ENCODE results near the gene SMCO4. TPM values are rescaled to one million over a fixed set of nuclear protein-coding genes. Genes with fewer than 3 reads are reported as not detected.
"Not testable (repeated sequence)": the region's sequence is repeated elsewhere in the genome, so short reads cannot be mapped to it uniquely, and the experiment has no call there.

Gene SMCO4
- total RNA-seq, 2 donors from 2014 or later: 6.6 to 8.9 TPM

DNA sequence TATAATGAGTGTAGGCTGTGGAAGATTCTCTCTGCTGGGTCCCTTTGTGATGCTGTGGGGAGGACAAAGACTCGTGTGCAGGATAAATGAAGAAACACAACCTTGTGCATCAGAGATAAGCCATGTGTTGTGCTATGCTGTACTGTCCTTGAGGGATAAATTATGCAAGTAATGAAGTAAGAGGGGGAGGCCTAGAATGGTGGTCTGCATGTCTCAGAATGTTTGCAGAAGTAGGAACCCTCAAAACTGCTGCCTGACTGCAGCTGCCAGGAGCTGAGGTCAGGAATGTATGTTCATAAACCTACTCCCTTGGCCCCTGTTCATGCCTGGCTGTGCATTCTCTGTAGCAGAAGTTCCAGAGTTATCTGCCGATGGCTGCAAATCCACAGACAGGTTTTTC lies 4.6 kb upstream of the SMCO4 start:
- Mint-ChIP-seq H3K27me3 (peaks cover 40% of the 10 kb centered on the region), H3K36me3 (ENCODE audit: low read depth) (peaks cover 2% of the 10 kb centered on the region), H3K27ac (no peak overlapping the region), H3K4me3 (no peak overlapping the region), H3K4me1 (peaks cover 8% of the 10 kb centered on the region)
- DNase-seq (no peak), ATAC-seq (no peak)
- H3K9me3 ChIP-seq (ENCODE audit: control insufficient read depth, low read length, poor library complexity, severe bottlenecking): no peaks in the 10 kb centered on the region

DNA sequence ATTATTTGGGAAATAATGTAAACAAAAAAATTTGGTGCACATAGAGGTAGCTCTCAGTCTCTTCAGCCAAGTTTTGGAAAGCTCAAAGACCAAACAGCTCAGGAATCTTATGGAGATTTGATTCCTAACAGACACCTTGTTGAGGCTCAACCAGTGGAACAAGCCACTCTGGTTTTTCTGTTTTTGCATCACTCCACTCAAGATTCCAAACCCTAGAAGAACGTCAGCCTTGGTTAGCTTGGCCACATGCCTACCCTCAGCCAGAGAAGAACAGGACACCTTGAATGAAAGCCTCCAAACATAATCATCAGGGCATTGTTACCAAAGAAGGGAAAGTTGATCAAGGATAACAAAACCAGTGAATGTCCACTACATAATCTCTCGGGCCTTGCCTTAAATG lies 3.8 kb upstream of the SMCO4 start:
- Mint-ChIP-seq H3K36me3 (ENCODE audit: low read depth) (peaks cover 2% of the 10 kb centered on the region), H3K4me3 (no peak overlapping the region), H3K4me1 (peaks cover 12% of the 10 kb centered on the region), H3K27me3 (peaks cover 35% of the 10 kb centered on the region), H3K27ac (no peak overlapping the region)
- H3K9me3 ChIP-seq (ENCODE audit: control insufficient read depth, low read length, poor library complexity, severe bottlenecking): no peaks in the 10 kb centered on the region
- DNase-seq (no peak), ATAC-seq (no peak)

DNA sequence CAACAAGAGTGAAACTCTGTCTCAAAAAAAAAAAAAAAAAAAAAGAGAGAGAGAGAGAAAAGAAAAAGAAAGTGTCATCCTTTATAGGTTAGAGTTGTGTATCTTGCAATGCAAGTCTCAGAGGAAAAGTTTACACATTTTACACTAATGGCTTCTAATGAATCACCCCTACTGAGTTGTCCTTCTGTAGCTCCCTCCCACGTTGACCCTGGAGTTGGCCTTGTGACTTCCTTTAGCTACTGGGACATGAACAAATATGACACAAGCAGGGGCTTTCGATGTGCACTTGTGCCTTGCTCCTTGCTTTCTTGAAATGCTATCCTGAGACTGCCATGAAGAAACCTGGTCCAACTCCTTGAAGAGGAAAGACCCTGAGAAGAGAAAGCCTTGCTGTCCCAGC lies 2.4 kb upstream of the SMCO4 start:
- Mint-ChIP-seq H3K36me3 (ENCODE audit: low read depth) (peaks cover 2% of the 10 kb centered on the region), H3K4me3 (no peak overlapping the region), H3K27ac (no peak overlapping the region), H3K27me3 (peaks cover 27% of the 10 kb centered on the region), H3K4me1 (peaks cover 16% of the 10 kb centered on the region)
- DNase-seq (no peak), ATAC-seq (no peak)
- no peaks in the 10 kb centered on the region for H3K9me3 ChIP-seq (ENCODE audit: control insufficient read depth, low read length, poor library complexity, severe bottlenecking)

DNA sequence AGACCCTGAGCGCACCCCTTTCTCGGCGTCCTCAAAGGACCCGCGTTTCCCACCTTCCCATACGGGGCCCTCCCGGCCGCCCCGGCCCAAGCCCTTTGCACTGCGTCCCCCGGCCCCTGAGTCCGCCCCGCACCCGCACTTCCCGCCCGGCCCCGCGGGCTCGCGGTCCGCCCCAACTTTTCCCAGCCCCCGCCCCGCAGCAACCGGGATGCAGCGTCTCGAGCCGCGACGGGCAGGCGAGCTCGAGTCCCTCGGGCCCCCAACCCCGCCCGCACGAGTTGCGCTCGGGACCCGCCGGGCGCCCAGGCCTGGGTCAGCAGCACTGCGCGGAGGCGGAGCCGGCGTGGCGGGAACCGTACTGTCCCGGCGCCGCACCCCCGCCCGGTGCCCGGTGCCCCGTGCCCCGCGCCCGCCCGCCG lies 371 bp downstream of the SMCO4 start:
- Mint-ChIP-seq H3K4me1 (peaks cover 21% of the 10 kb centered on the region), H3K4me3 (peak overlapping the region; percentile 92), H3K27me3 (peaks cover 13% of the 10 kb centered on the region), H3K27ac (peak overlapping the region; percentile 81), H3K36me3 (ENCODE audit: low read depth) (peaks cover 2% of the 10 kb centered on the region)
- ATAC-seq (peak; percentile 45), DNase-seq (no peak)
- no peaks in the 10 kb centered on the region for H3K9me3 ChIP-seq (ENCODE audit: control insufficient read depth, low read length, poor library complexity, severe bottlenecking)

DNA sequence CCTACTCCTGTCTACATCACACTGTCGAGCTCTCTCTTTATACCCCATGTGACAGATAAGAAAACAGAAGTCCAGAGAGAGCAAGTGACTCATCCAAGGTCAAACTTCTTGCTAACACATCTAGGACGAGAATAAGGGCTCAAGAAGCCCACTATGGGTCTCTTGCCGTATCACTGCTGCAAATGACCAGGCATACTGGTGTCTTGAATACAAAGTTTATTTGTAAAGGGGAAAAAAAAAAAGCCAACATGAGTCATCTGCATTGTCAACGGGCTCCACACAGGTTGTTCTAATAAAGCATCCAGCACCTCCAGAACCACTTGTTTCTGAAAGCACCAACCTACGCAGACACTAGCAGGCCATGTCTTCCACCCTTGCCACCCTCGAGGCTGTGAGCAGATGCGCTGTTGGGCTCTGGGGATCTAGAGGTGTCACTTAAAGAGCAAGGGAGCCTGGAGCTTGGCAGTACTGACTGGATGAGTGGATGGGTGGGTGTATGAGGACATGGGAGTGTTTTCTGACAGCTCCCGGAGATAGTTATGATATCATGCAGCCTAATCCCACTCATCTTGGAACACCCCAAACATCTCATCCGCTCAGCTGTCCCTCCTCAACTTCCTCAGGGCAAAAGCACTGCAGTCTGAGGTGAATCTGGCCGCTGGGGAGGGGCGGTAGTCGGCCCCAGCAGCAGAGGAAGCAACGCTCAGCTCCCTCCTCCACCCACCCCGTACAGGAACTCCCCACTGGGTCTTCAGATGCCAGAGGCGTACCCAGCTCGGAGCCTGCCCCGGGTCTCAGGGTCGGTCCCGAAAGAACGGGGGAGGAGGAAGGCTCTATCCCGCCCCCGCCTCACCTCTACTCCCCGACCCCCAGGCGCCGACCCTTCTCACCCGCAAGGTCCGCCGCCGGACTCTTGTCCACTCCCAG lies 1.0 kb downstream of the SMCO4 start:
- H3K4me3 Mint-ChIP-seq: peak overlapping the region; percentile 92
- peaks cover 25% of the 10 kb centered on the region for H3K4me1 Mint-ChIP-seq
- DNase-seq (peak; percentile 26 to 44 (median 26)), ATAC-seq (peak; percentile 78)
- peaks cover 7% of the 10 kb centered on the region for H3K27me3 Mint-ChIP-seq
- H3K36me3 Mint-ChIP-seq (ENCODE audit: low read depth): peaks cover 2% of the 10 kb centered on the region
- no peaks in the 10 kb centered on the region for H3K9me3 ChIP-seq (ENCODE audit: control insufficient read depth, low read length, poor library complexity, severe bottlenecking)
- H3K27ac Mint-ChIP-seq: peak overlapping the region; percentile 81

DNA sequence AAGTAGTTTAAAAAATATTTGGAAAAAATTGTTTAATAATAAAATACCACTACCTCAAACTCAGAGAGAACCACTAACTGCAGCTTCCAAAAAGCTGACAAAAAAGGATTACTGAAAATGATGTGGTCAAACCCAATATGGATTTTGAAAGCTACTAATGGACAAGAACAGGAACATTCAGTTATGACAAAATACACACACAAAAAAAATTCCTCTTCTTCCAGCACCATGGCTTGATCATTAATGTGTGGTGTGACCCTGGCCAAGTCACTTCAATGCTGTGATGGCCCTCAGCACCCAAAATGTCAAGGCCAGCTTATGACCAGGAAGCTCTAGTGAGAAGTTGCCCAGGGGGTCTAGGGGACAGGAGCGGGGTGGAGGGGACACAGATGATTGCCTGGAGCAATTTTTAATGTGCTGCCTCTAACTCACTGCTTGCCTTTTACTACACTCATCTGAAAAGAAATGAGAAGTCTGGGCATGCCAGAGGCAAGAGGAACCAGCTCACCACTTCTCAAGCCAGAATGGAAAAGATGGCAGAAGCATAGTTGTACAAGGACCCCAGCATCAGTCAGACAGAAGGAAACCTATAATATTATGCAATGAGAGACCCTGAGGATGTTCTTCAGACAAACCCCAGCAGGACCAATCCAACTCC lies 2.2 kb downstream of the SMCO4 start:
- ATAC-seq: no peak
- Mint-ChIP-seq H3K36me3 (ENCODE audit: low read depth) (peaks cover 2% of the 10 kb centered on the region), H3K4me3 (no peak overlapping the region), H3K27ac (no peak overlapping the region), H3K27me3 (no peaks in the 10 kb centered on the region), H3K4me1 (peaks cover 30% of the 10 kb centered on the region)
- no peak for DNase-seq
- H3K9me3 ChIP-seq (ENCODE audit: control insufficient read depth, low read length, poor library complexity, severe bottlenecking): no peaks in the 10 kb centered on the region

DNA sequence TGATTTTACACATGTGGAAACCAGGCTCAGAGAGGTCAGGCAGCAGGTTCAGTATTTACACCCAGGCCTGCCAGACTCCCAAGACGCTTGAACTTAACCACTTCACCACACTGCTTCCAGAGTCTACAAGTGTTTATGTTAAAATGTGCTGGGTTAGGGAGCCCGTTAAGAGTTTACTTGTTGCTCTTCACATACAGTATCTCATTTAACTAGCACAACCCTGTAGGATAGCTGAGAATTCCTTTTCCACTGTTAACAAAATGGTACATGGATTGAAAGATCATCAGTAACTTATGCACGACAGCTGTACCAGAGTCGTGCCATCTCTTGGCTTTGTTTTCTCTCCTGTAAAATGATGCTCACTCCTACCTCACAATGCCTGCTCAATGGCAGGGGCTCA lies 2.9 kb downstream of the SMCO4 start:
- no peak overlapping the region for H3K4me3 Mint-ChIP-seq

DNA sequence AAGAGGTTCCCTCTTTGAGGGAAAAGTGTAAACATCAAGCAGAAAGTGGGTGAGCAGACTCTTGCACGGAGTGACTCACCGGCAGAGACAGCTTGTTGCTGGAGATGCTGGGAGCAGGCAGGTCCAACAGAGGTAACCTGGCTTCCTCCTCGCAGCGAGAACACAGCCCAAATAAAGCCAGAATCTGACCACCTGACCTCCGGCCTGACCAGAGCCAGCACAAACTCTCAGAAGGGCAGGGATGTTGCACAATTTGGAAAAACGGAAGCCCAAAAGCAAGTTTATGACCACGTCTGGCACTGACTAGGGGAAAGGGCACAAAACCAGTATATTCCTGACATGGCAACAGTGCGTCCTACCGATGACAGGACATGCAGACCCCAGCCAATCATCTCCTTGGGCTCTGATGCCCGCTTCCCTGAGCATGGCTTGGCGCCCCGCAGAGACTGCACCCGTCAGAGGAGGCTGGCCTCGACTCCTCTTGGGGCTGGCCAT lies 5.4 kb downstream of the SMCO4 start:
- H3K4me1 Mint-ChIP-seq: peaks cover 47% of the 10 kb centered on the region
- ATAC-seq: no peak

More for the DNA sequence above, 2.9 kb downstream of the SMCO4 start:
- H3K9me3 ChIP-seq (ENCODE audit: control insufficient read depth, low read length, poor library complexity, severe bottlenecking): no peaks in the 10 kb centered on the region
- peaks cover 36% of the 10 kb centered on the region for H3K4me1 Mint-ChIP-seq
- no peak overlapping the region for H3K27ac Mint-ChIP-seq
- DNase-seq (no peak), ATAC-seq (no peak)
- peaks cover 2% of the 10 kb centered on the region for H3K36me3 Mint-ChIP-seq (ENCODE audit: low read depth)
- H3K27me3 Mint-ChIP-seq: no peaks in the 10 kb centered on the region

DNA sequence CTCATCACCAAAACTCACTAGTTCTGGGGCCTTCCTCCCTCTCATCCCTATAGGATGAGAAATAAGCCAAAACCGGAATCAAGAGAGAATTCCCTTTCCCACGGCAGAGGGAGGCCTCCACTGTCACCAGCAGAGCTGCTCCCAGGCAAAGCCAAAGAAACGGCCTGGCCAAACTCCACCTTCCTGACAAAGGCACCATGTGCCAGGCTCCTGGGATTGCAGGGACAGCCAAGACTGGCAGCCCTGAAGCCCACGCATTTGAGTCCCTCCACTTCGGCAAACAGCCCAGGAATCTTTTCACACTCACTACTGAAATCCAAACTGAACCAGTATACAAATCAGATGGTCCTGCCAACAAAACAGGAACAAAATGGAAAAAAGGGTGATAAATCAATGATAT lies 6.1 kb downstream of the SMCO4 start:
- DNase-seq (no peak), ATAC-seq (no peak)
- no peaks in the 10 kb centered on the region for H3K9me3 ChIP-seq (ENCODE audit: control insufficient read depth, low read length, poor library complexity, severe bottlenecking)
- H3K27ac Mint-ChIP-seq: peak overlapping the region; percentile 71
- H3K27me3 Mint-ChIP-seq: no peaks in the 10 kb centered on the region
- H3K4me3 Mint-ChIP-seq: no peak overlapping the region
- no peaks in the 10 kb centered on the region for H3K36me3 Mint-ChIP-seq (ENCODE audit: low read depth)
- peaks cover 50% of the 10 kb centered on the region for H3K4me1 Mint-ChIP-seq

More for the DNA sequence above, 5.4 kb downstream of the SMCO4 start:
- Mint-ChIP-seq H3K27ac (peak overlapping the region; percentile 71), H3K27me3 (no peaks in the 10 kb centered on the region), H3K36me3 (ENCODE audit: low read depth) (no peaks in the 10 kb centered on the region), H3K4me3 (peak overlapping the region; percentile 50)
- no peaks in the 10 kb centered on the region for H3K9me3 ChIP-seq (ENCODE audit: control insufficient read depth, low read length, poor library complexity, severe bottlenecking)
- no peak for DNase-seq

DNA sequence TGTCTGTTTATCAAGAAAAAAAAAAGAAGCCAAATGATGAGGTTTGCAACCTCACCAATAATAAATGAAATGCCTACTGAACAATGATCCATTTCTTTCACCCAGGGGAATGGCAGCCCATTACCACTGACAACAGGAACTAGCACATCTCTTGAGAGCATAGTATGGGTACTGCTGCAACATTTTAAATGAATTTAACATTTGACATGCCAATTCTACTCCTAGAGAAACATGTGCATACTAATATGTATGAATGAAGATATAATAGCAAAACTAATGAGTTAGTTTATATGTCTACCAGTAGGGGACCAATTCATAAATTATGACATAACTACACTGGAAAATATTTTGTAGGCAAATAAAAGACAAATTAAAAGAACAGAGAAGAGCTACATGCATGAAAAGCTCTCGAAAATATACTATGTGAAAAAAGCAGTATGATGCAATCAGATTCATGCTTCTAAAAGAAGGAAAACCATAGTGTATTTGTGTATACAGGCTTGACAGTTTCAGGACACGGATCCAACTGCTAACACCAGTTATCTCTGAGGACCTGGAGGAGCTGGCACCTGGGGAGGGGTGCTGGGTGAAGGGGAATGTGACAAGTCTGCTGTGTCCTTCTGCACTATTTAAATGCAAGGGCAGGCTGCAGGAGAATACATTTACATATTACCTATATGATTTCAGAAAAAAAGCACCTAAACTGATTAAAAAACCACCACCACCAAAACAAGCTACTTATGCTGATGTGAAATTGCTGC lies 6.9 kb downstream of the SMCO4 start:
- Mint-ChIP-seq H3K36me3 (ENCODE audit: low read depth) (no peaks in the 10 kb centered on the region), H3K4me3 (peak overlapping the region; percentile 33), H3K4me1 (peaks cover 50% of the 10 kb centered on the region), H3K27ac (peak overlapping the region; percentile 39), H3K27me3 (no peaks in the 10 kb centered on the region)
- no peak for ATAC-seq
- no peak for DNase-seq
- no peaks in the 10 kb centered on the region for H3K9me3 ChIP-seq (ENCODE audit: control insufficient read depth, low read length, poor library complexity, severe bottlenecking)

DNA sequence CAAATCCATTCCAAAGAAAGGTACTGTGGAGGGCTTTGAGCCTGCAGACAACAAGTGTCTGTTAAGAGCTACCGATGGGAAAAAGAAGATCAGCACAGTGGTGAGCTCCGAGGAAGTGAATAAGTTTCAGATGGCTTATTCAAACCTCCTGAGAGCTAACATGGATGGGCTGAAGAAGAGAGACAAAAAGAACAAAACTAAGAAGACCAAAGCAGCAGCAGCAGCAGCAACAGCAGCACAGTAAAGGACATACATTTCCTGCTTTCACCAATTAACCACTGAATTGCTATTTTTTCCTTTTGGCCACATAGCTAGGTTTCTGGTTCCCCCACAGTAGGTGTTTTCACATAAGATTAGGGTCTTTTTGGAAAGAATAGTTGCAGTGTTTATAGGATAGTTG lies 7.6 kb downstream of the SMCO4 start:
- not testable (repeated sequence) for H3K36me3 Mint-ChIP-seq (ENCODE audit: low read depth)

DNA sequence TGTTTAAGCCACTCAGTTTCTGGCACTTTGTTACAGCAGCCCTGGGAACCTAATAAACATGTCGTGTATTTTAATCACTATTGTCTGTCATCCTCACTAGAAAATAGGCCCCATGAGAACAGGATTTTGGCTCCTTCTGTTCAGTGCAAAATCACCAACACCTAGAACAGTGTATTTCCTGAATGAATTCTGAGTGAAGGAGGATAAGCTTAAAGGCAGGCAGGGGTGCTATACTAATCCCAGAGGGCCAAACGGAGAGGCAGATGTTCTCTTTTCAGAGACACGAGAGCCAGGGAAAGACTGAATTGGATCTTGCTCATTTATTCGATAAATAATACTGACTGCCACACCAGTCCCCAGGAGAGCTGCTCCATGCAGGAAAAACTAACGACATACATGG lies 10.4 kb downstream of the SMCO4 start:
- Mint-ChIP-seq H3K27me3 (no peaks in the 10 kb centered on the region), H3K4me3 (no peak overlapping the region), H3K4me1 (peaks cover 71% of the 10 kb centered on the region), H3K36me3 (ENCODE audit: low read depth) (no peaks in the 10 kb centered on the region), H3K27ac (peak overlapping the region; percentile 93)
- H3K9me3 ChIP-seq (ENCODE audit: control insufficient read depth, low read length, poor library complexity, severe bottlenecking): no peaks in the 10 kb centered on the region
- DNase-seq (no peak), ATAC-seq (no peak)

More for the DNA sequence above, 7.6 kb downstream of the SMCO4 start:
- not testable (repeated sequence) for H3K27me3 Mint-ChIP-seq; H3K9me3 ChIP-seq (ENCODE audit: control insufficient read depth, low read length, poor library complexity, severe bottlenecking); DNase-seq; ATAC-seq
- peaks cover 55% of the 10 kb centered on the region for H3K4me1 Mint-ChIP-seq
- peak overlapping the region; percentile 39 for H3K27ac Mint-ChIP-seq
- H3K4me3 Mint-ChIP-seq: peak overlapping the region; percentile 69

DNA sequence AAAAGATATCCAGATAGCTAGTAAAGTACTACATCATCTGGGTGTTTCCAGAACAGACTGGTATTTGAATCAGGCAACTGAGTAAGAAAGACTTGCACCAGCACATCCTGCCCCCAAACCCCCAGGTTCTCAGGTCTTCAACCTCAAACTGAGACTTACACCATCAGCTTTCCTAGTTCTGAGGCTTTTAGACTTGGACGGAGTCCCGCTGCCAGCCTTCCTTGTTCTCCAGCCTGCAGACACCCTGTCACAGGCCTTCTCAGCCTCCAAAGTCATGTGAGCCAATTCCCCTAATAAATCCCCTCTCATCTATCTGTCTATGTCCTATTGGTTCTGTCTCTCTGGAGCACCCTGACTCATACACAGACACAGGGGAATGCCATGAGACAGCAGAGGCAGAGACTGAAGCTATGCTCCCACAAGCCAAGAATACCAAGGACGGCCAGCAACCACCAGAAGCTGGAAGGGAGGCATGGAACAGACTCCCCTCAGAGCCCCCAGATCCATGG lies 10.9 kb downstream of the SMCO4 start:
- Mint-ChIP-seq H3K27me3 (no peaks in the 10 kb centered on the region), H3K4me3 (peak overlapping the region; percentile 43), H3K4me1 (peaks cover 67% of the 10 kb centered on the region), H3K36me3 (ENCODE audit: low read depth) (no peaks in the 10 kb centered on the region), H3K27ac (peak overlapping the region; percentile 93)
- peak; percentile 59 for ATAC-seq
- no peaks in the 10 kb centered on the region for H3K9me3 ChIP-seq (ENCODE audit: control insufficient read depth, low read length, poor library complexity, severe bottlenecking)
- no peak for DNase-seq
